WTC11 (cell line): ENCODE results near the gene NEAT1.

ENCODE experiments used
- CREM ChIP-seq: sonication (generic); formaldehyde crosslinking; IDR thresholded peaks from 2 replicates; pipeline ENCODE4 v1.8.1; 2022; ENCODE audit warnings: mild to moderate bottlenecking, missing genetic modification reagents, moderate library complexity
- CTCF ChIP-seq: fragments of 200-600 bp; IDR thresholded peaks from 2 replicates; pipeline ENCODE4 v1.8.0; 2022; ENCODE audit warnings: antibody characterized with exemption
- ESRRA ChIP-seq: sonication (generic); formaldehyde crosslinking; IDR thresholded peaks from 2 replicates; pipeline ENCODE4 v1.8.1; 2022; ENCODE audit warnings: mild to moderate bottlenecking, missing genetic modification reagents, borderline replicate concordance
- RELA ChIP-seq: sonication (generic); formaldehyde crosslinking; IDR thresholded peaks from 2 replicates; pipeline ENCODE4 v1.8.1; 2022; ENCODE audit warnings: missing genetic modification reagents, mild to moderate bottlenecking, borderline replicate concordance
- SP1 ChIP-seq: sonication (generic); formaldehyde crosslinking; conservative IDR thresholded peaks from 2 replicates; pipeline ENCODE4 v1.8.1; 2022; ENCODE audit warnings: missing genetic modification reagents
- TCF7 ChIP-seq: sonication (generic); formaldehyde crosslinking; IDR thresholded peaks from 2 replicates; pipeline ENCODE4 v1.8.0; 2022; ENCODE audit warnings: mild to moderate bottlenecking, low read depth, missing genetic modification reagents, moderate library complexity
- TEAD1 ChIP-seq: sonication (generic); formaldehyde crosslinking; IDR thresholded peaks from 2 replicates; pipeline ENCODE4 v1.8.0; 2022; ENCODE audit warnings: mild to moderate bottlenecking, missing genetic modification reagents
- ZNF232 ChIP-seq: sonication (generic); formaldehyde crosslinking; IDR thresholded peaks from 2 replicates; pipeline ENCODE4 v1.8.0; 2022; ENCODE audit warnings: mild to moderate bottlenecking, missing genetic modification reagents
- TF ChIP-seq, protein P1 (sequence below): fragments of 250-450 bp; sonication (Bioruptor Pico); IDR thresholded peaks from 2 replicates; pipeline ENCODE4 v1.9.0; 2021; ENCODE audit warnings: moderate library complexity, mild to moderate bottlenecking, inconsistent platforms, borderline replicate concordance
- TF ChIP-seq, protein P2 (sequence below): sonication (generic); formaldehyde crosslinking; IDR thresholded peaks from 2 replicates; pipeline ENCODE4 v1.8.1; 2023; ENCODE audit warnings: mild to moderate bottlenecking, missing genetic modification reagents

DNA sequence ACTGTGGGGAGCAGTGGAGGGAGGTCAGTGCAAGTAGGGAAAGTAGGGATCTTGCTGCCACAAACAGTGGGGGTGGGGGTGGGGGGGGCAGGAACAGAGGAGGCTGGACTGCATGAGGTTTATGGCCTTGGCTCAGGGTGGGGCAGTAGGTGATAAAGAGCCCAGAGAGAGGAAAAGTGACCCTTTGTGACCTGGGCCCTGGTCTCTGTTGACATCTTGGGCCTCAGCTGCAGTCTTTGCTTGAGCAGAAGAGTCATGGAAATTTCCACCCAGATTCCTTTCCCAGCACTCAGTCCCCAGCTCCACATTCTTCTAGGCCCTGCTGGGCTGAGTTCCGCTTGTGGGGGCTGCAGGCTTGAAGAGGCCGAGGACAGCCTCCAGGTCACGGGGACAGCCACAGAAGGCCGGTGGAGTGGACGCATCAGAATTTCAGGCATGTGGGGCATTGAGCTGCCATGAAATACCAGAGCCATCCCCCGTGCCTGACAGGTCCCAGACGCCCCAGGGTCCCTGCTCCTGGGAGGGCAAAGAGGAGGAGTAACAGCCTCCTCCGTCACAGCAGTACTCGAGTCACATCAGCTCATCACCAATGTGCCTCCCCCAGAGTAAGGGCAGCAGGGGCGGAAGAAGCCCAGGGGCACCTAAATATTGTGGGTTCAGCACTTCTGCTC lies 66.6 kb downstream of the NEAT1 start:
- TF ChIP-seq CTCF (no peak), CREM (no peak), TEAD1 (CRISPR knock-in tag) (peak; percentile 25; the same call in 1 of the 2 replicates), ESRRA (CRISPR knock-in tag) (no peak), SP1 (no peak), TCF7 (CRISPR knock-in tag) (no peak), ZNF232 (no peak), RELA (no peak)
- TF ChIP-seq, protein P1, sequence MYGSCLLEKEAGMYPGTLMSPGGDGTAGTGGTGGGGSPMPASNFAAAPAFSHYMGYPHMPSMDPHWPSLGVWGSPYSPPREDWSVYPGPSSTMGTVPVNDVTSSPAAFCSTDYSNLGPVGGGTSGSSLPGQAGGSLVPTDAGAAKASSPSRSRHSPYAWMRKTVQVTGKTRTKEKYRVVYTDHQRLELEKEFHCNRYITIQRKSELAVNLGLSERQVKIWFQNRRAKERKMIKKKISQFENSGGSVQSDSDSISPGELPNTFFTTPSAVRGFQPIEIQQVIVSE (CRISPR knock-in tag): no peak
- TF ChIP-seq, protein P2, sequence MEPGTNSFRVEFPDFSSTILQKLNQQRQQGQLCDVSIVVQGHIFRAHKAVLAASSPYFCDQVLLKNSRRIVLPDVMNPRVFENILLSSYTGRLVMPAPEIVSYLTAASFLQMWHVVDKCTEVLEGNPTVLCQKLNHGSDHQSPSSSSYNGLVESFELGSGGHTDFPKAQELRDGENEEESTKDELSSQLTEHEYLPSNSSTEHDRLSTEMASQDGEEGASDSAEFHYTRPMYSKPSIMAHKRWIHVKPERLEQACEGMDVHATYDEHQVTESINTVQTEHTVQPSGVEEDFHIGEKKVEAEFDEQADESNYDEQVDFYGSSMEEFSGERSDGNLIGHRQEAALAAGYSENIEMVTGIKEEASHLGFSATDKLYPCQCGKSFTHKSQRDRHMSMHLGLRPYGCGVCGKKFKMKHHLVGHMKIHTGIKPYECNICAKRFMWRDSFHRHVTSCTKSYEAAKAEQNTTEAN (CRISPR knock-in tag): no peak
